ENCODE results near the gene NME9.

- TF ChIP-seq CTCF (IDR thresholded peaks at IDR 0.05) (no peak), POLR2A (IDR thresholded peaks at IDR 0.05) (no peak), EP300 (IDR thresholded peaks at IDR 0.05) (no peak)
These were observed 9.2 kb upstream of the NME9 start for GRCh38 chr3:138338811-138339210.
